ENCODE data around the gene STRA8.

GRCh38 chr7:135248546-135248945, 14.9 kb downstream of the STRA8 start:
- TF ChIP-seq CTCF (conservative IDR thresholded peaks at IDR 0.05; ENCODE audit: low read depth, low read length) (no peak), EZH2 (IDR thresholded peaks at IDR 0.05; ENCODE audit: low read length, unreplicated experiment) (no peak)

Data from PC-3 (cell line).